NCI-H2107 (cell line): ENCODE results near the gene UTP11.

ENCODE experiments used
- DNase-seq: peaks from one replicate; lab custom pipeline; 2025; lab: John Stamatoyannopoulos, UW

Gene UTP11

DNA sequence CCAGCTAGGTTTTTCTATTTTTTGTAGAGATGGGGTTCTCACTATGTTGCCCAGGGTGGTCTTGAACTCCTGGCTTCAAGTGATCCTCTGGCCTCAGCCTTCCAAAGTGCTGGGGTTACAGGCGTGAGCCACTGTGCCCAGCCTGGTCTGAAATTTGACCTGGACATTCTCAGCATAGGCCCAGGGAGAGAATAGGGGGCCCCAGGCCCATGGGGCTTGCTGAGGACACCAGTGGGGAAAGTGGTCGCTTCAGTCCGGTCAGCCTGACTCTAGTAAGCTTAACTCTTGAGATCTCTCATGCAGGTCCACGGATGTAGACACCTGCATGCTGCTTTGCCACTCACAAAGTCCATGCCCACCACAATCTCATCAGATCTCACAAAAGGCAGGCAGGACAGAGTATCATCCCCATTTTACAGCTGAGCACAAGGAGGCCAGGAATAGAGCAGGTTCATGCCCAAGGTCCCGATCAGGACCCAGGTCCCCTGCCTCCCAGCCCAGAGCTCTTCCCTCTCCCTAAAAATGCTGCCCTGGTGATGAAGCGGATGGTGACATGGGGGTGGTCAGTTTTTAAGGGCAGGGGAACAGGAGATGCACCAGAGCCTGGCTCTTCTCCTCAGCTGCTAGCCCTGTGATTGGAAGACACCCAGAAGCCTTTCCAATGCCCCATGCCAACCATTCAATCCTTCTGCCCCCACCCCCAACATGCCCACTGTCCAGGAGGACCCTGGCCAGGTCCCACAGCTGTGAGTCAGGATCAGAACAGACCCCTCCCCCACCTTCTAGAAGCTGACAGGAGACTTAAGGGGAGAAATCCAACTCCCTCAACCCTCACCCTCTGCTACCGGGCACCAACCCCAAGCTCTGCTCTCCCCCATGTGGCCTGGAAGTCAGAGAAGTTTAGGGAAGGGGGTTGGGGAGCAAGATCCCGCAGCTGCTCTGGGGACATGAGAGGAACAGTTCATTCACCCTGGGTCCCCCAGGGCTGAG lies 9.0 kb upstream of the UTP11 start:
- no peak for DNase-seq

DNA sequence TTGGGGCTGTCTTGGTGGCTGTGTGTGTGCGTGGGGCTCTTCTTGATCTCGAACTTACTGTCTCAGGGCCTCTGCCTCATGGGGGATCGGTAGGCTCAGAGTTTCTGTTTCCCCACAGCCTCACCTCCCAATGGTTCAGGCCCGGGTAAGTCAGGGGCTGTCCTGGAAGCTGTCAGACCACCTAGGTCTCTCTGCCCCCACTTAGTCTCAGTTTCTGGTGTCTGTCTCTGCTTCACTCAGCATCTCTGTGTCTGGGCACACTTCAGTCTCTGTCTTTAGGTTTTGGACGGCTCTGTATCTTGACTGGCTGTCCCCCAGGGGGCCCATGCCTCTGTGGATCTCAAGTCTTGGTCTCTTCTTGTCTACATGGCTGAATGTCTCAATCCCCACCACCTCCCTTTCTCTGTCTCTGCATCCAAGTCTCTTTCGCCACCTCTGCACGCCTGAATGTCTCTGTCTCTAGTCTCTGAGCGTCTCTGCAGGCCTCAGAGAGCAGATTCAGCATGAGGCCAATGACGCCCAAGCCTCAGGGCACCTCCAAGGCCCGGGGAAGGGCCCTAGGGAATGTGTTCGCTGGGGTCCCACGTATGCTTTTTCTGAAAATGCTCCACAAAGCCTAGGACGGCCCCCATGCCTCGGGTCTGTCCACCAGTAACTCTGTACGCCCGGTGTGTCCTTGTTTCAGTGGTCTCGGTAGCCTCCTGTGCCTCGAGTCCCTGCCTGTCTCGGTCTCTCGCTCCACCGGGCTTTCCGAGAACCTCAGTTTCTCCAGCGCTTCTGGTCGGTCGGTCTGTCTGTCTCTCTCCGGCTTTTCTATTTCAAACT lies 8.0 kb upstream of the UTP11 start:
- no peak for DNase-seq

DNA sequence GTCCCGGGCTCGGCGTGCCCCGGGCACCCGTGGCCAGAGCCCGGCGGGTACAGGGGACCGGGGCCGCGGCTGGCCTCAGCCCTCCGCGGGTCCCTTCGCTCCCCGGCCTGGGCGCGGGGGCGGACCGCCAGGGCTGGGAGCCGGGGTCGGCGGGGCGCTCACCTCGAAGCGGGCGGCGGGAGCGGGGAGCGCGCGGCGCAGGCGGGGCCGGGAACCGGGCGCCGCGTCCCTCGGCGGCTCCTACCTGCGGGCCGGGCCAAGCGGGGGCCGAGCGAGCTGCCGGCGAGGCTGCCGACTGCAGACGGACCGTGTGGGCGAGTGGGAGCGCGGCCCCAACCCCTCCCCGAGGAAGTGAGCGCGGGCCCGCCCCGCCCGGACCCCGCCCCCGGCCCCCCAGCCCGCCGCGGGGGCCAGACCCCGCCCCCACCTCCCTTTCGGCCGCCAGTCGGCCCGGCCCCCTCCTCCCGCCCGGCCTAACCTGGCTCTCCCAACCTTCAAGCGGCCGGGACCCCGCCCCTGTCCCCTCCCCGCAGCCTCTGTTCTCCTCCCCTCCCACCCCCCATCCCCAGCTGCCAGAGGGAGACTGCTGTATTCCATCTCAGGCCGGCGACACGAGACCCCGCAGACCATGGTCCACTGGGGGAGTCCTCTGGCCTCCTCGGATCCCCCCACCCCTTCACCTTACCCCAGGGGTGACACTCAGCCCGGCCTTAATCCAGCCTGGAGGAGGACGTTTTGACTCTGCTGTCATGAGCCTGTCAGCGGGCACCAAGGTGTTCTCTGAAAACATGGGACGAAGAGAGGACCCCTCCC lies 7.1 kb upstream of the UTP11 start, which contains the start of gene FHL3:
FHL3 (minus strand) TSS at position 320 of the 813 bp plus-strand sequence. CDS start 6,102 bp downstream, outside the sequence.
- DNase-seq: no peak

DNA sequence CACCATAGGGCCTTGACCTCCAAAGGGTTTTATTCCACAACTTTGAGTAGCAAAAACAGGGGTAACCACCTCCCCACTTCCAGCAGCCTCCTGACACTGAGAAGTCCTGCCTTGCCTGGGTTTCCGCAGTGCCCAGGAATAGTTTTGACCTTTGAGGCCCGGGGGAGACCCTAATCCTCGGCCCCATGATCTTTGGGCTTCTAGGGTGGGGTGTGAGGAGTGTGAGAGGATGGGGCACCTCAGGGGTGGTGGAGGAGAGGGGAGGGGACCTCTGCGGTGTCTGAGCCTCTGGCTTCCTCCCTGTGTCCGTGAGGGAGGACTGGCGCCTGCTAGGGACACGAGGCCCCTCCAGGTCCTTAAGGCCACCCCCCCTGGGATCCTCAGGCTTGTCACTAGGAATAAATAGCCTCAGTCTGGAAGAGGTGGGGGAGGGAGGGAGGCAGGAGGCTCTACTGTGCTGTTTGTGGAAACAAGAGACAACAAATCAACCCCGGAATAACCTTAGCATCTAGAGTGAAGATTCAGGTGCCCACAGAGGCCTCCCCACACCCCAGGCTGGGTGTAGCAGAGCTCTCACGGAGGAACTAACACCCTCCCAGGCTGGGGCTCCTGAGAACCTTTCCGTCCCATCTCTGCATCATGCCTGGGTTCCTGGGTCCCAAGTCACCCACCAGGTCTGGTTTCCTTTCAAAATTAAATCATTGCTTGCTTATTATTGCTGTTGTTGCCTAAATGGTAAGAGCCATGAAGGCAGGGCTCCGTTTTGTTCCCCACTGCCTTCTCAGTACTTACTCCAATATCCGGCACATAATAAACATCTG lies 6.3 kb upstream of the UTP11 start:
- DNase-seq: no peak

DNA sequence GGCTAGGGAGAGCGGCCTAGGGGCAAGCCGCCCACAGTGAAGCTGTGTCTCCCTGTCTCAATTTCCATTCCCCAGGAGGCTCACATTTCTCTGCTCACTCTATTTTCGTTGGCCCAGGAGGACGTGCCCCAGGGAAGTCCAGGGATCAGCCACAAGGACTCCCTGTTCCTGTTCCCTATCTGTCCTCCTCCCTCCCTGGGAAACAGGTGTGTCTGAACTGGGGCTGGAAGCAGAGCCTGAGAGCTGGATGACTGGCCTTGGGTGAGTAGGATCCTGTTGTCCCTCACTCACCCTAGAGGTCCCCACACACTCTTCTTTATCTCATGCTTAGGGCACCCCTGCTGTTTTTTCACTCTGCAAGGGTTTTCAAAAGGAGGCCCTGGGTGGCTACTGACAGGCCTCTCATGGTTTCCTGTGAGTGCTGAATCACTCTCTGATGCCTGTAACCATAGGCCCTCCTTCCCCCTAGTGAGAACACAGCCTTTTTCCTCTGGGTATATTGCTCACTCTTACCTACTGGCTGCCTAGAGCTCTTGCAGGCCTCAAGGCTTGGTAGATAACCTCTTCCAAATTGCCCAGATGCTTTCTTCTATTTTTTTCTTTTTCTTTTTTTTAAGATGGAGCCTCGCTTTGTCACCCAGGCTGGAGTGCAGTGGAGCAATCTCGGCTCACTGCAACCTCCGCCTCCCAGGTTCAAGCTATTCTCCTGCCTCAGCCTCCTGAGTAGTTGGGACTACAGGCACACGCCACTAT lies 3.3 kb upstream of the UTP11 start:
- DNase-seq: no peak

DNA sequence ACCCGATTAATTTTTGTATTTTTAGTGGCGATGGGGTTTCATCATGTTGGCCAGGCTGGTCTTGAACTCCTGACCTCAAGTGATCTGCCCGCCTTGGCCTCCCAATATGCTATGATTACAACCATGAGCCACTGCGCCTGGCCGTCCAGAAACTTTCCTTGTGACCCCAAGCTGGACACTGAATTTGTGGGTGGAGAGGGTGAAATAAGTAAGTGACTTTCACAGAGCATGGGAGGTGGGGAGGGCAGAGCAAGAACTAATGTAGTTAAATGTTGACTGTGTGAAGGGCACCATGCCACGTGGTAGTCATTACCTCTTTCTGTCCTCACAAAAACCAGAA lies 2.7 kb upstream of the UTP11 start:
- DNase-seq: no peak

DNA sequence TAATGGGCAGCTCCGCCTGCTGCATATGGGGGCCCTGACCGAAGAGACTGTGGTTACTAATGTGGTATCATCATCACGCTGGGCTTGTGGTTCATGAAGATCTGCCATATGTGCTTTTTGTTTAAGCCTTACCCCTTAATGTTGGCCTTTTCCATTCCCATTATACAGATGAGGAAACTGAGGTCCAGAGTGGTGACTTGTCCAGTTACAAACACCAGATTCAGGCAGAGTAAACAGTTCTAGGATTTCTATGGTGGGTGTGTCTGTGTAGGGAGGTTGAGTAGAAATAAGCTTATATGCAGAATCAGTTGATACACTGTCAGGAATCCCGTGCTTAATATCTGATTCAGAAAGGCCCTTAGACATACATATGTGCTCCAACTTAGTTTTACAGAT lies 691 bp downstream of the UTP11 start:
- DNase-seq: no peak

DNA sequence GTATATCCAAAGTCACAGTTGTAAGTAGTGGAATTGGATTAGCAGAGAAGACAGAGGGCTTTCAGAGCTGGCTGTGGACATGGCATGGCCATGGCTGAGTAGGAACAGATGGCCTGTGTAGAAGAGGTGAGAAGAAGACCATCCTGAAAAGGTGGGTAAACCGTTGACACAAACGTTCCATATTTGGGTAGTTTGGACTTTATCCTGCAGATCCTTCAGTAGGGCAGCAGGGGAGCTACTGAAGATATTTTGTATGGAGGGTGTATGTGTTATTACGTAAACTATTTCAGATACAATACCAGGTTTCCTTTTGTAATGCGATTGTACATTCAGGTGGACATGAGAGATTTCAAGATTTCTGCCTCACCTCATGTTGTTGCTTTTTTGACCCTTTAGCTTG lies 1.6 kb downstream of the UTP11 start:
- no peak for DNase-seq

DNA sequence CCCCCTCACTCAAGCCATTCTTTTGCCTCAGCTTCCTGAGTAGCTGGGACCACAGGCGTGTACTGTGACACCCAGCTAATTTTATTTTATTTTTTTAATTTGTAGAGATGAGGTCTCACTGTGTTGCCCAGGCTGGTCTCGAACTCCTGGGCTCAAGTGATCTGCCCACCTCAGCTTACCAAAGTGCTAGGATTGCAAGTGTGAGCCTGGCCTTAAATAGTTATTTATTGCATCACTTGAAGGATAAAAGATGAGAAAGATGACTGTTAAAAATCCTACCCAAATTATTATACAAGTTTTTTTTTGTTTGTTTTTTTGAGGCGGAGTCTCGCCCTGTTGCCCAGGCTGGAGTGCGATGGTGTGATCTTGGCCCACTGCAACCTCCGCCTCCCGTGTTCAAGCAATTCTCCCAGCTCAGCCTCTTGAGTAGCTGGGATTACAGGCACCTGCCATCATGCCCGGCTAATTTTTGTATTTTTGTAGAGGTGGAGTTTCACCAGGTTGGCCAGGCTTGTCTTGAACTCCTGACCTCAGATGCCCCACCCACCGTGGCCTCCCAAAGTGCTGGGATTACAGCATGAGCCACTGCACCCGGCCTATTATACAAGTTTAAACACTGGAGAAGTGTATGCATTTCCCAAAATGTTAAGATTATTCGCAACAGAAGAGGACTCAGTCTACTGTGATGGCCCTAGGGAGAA lies 2.3 kb downstream of the UTP11 start:
- no peak for DNase-seq

DNA sequence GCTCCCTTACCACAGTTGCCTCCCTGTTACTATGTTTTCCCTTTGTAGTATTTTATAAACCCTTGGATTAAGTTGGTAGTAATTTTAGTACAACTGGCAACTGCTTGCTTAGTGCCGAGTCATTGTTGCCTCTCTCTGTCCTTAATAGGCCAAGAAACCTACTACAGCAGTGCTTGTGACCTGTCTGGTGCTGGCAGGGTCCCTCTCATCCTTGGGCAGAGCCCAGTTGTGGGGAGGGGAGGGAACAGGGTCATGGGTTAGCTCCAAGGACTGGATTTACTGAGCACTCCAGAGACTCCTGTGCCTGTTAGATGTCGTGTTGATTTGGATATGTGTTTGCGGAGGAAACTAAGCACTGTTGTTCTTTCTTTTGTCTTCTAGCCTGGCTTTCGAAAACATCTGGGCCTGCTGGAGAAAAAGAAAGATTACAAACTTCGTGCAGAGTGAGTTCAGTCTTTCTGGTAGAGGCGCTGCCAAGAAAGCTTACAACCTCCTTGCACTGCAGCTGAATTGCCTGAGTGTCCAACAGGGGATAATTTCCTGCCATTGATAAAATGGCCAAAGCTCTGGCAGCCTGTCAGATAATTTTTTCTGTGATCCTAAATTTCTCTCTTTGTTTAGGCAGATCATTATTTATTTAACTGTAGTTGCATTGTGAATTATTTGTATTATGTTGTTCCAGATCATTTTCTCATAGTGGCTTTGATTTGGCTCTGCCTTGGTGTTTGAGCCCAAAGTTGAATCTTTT lies 3.6 kb downstream of the UTP11 start:
- no peak for DNase-seq

DNA sequence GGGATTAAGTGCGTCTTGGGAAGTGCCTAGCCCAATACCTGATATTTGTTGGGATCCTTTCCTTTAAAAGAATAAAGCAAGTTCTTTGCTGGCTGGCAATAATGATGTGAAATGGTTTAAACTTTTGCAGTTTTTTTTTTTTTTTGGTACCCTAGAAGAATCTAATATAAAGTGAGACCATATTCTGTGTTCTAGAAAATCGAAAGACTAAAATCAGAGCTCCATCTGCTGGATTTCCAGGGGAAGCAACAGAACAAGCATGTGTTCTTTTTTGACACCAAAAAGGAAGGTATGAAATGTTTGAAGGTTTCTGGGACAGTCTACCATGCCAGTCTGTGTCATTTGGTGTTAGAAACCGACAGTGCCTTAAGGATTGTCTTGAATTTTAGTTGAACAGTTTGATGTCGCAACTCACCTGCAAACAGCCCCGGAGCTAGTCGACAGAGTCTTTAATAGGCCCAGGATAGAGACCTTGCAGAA lies 6.4 kb downstream of the UTP11 start:
- DNase-seq: no peak

DNA sequence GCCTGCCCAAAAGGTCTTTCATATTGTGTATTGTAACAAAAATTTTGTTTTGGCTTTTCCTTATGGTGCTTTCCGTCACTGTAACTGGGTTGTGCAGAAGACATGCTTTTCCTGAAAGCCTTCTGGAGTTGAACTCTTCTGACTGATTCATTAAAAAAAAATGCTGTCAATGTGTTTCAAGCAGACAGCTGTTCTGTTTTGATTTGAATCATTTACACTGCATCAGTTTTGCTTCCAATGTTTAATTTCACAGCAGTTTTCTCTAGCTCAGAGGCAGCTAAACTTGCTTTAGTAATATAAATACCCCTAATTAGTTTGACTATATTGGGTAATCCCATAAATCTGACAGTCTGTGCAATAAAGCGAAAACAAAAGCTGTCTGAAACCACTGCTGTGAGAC lies 7.9 kb downstream of the UTP11 start:
- no peak for DNase-seq

DNA sequence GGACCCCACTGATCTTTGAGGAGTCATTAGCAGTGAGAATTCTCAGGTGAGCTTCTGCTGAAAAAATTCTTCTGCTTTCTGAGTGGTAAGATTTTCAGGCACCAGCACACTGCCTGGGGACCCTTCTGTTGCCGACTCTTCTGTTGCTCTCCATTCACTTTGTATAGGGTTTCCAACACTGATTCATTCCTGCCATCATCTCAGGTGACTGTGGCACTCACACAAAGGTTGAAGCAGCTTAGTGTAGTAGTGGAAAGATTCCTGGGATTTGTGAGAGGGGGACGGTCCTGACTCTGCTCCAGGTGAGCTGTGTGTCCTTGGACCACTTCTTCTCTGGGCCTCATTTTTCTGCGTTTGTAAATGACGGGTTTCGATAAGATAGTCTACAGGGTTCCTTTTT lies 9.4 kb downstream of the UTP11 start:
- DNase-seq: no peak

DNA sequence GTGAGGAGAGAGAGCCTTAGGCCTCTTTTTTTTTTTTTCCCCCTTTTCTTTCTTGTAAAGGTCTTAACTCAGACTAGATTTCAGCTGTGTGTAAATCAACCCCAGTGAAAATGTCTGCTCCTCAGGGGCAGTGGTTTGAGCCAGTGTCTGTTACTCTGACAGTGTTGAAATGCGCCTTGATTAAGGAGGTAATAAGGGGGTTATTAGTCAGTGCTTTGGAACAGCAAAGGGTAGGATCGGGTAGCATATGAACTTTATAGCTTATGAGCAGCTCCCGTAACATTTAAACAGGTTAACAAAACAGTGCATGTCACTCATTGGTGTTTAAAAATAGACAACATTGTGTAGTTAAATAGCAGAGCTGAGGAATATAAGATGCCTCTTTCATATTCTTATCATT lies 10.3 kb downstream of the UTP11 start:
- DNase-seq: no peak

DNA sequence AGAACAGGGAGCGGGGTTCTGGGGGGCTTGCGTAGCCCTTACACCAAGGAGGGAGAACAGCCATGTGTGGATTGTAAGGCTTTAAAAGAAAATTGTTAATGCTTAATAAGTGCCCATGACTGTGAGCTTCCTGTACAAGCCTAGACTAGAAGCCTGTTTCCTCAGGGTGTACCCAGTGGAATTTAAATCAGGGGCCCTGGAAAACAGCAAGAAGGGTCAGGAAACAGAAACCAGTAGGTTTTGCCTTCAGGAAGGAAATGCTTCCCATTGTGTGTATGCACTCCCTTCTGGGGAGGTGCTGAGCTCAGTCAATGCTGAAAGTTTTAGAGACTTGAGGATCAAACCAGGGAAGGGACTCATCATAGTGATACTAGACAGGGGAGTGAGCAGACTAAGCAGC lies 12.7 kb downstream of the UTP11 start:
- DNase-seq: no peak

DNA sequence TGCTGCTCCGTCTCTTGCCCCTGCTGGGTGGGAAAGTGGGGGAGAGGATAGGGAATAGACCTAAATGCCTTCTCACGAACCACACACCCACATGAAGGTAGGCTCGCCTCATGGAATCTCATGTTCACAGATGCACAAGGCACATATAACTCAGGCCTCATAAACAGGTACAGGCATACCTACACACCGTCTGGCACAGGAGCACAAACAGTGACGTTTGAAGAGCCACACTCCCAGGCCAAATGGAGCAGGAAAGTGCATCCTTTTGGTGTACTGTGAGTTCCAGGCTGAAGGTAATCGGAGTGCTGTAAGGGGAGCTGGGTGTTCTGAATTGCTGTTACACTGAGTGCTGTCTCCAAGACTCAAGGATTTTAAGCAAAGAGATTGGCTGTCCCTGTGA lies 13.1 kb downstream of the UTP11 start:
- DNase-seq: no peak

DNA sequence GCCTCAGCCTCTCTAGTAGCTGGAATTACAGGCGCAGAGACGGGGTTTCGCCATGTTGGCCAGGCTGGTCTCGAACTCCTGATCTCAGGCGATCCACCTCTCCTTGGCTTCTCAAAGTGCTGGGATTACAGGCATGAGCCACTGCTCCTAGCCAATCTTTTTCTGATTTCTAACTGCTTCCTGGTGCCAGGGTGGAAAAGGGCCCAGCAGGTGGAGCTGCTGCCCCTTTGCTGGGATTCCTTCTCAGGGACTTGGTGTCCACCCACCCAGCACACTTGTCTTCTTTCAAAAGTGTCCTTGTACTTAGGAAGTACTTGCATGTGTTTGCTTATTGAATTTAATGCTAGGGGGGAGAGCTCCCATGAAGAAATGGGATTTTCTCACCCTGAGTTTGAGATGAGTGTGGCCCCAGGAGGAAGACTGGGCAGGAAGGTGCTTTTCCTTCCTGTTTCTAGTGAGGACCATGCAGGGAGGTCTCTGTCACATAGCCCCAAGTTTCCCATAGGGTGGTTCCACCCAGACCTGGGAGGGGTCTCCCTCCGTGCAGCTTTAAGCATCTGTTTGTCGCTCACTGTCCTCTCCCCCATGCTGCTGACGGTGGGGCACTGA lies 14.2 kb downstream of the UTP11 start:
- no peak for DNase-seq
